ENCODE measurements around the gene SLC17A9.
"Not testable (repeated sequence)": the region's sequence is repeated elsewhere in the genome, so short reads cannot be mapped to it uniquely, and the experiment has no call there.

Gene SLC17A9

GRCh38 chr20:62920039-62920645, 32.4 kb upstream of the SLC17A9 start:
- no peak for DNase-seq (ENCODE audit: low read depth)

DNA sequence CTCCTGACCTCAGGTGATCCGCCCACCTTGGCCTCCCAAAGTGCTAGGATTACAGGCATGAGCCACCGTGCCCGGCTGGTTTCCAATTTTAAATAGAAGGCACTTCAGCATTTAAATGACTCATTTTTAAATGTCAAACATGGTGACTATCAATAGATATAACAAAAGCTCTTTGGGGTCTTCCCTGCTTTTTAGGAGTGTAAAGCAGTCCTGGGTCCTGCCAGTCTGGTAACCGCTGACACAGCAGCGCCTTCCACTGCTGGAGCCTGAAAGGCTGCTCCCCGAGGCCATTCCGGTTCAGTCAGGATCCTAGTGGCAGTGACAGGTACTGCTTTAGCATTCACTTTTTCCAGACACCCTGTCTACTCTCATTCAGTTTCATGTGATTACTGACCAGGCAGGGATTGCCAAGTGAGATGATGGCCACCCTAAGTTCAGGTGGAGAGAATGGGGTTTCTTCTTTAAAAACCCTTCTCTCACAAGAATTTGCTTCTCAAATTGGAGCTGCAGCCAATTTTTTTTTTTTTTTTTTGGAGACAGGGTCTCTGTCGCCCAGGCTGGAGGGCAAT, 31.3 kb upstream of the SLC17A9 start:
- DNase-seq (ENCODE audit: low read depth): peak; percentile 35

GRCh38 chr20:62922451-62922921, 30.0 kb upstream of the SLC17A9 start:
- DNase-seq (ENCODE audit: low read depth): peak; percentile 26

DNA sequence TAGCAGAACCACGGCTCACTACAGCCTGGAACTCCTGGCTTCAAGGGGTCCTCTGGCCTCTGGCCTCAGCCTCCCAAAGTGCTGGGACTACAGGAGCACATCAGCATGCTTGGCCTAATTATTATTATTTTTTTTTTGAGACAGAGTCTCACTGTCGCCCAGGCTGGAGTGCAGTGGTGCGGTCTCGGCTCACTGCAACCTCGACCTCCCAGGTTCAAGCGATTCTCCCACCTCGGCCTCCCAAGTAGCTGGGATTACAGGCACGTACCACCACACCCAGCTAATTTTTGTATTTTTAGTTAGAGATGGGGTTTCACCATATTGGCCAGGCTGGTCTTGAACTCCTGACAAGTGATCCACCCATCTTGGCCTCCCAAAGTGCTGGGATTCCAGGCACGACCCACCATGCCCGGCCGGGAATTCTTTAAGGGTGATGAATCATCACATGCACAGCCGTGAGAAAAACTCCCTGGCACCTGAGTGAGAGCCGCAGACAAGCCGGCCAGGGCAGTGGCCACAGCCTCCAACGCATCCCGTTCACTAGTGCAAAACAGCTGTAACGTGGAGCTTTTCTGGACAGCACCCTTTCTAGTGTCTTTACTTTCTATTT, 29.3 kb upstream of the SLC17A9 start:
- DNase-seq (ENCODE audit: low read depth): not testable (repeated sequence)

DNA sequence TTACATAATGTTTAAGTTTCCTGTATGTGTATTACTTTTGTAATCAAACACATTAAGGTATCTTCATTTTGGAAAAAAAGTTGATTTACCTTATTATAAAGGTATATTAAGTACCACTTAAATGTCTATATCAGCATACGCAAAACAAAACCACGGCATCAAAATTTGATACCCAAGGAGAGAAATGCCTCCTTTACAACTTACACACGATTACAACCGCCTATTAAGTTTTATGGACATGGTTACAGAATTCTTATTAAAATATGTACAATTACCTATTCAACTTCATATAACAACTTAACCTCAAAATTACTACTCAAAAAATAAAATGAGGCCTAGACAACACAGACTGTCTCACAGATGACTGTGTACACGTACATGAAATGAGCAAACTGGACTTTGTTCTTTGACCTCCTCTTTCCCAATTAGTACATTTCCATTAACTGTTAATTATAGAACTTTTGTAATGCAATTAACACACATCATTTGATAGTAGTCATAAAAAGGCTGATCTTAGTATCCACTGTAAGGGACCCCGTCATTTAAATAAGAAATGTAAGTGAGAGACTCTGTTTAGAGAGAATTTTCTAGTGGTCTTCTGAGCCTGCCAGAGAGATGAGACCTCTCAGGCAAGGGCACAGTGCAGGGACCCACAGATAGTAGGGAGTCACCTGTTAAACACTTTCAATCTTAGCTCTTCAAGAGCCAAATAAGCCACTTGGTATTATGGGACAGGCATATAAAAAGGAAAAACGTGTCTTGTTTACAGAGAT, 28.7 kb upstream of the SLC17A9 start:
- no peak for DNase-seq (ENCODE audit: low read depth)

GRCh38 chr20:62924442-62925075, 27.9 kb upstream of the SLC17A9 start:
- DNase-seq (ENCODE audit: low read depth): no peak

- no peak for DNase-seq (ENCODE audit: low read depth)
Observed at GRCh38 chr20:62925076-62925419, 27.5 kb upstream of the SLC17A9 start.

DNA sequence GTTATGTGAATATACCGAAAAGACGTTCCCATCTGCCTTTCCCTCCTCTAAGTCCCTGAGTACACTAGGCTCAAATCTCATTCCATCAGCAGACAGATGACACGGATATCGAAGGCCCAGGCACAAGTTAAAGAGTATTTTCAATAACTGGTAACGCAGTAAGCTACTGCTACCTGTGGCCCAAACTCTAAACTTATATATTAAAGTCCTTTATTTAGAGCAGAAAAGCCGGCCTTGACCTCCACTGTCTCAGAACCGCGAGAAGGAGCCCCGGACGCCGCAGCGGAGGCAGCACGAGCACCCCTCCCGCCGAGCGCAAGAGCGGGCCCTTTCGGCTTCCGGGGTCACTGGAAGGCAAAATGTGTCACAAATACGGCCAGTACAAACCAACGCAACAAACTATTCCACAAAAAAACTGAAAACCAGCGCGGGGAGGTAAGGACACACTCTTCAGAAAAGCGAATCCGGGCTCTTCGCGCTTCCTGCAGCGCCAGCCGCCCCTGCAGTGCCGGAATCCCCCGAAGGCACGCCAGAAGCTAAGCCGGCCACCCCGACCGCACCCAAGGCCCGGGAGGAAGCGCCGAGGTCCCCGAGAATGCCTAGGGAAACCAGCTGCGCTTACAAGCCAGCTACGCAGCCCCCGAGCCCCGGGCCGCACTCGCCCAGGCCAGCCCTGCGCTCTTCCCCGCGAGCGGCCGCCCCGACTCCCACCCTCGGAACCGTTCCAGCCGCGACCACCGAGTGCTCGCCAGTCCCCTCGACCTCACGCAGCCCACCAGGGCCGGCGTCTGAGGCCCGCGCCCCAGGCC, 26.9 kb upstream of the SLC17A9 start:
- DNase-seq (ENCODE audit: low read depth): peak; percentile 25

- peak; percentile 90 for DNase-seq (ENCODE audit: low read depth)
Observed at GRCh38 chr20:62926229-62927127, 26.0 kb upstream of the SLC17A9 start, which contains the start of gene DIDO1. Gene DIDO1 (minus strand): TSS chr20:62926505.

GRCh38 chr20:62927128-62927705, 25.3 kb upstream of the SLC17A9 start:
- DNase-seq (ENCODE audit: low read depth): no peak

- DNase-seq (ENCODE audit: low read depth): no peak
Observed at GRCh38 chr20:62928246-62928939, 24.1 kb upstream of the SLC17A9 start.

DNA sequence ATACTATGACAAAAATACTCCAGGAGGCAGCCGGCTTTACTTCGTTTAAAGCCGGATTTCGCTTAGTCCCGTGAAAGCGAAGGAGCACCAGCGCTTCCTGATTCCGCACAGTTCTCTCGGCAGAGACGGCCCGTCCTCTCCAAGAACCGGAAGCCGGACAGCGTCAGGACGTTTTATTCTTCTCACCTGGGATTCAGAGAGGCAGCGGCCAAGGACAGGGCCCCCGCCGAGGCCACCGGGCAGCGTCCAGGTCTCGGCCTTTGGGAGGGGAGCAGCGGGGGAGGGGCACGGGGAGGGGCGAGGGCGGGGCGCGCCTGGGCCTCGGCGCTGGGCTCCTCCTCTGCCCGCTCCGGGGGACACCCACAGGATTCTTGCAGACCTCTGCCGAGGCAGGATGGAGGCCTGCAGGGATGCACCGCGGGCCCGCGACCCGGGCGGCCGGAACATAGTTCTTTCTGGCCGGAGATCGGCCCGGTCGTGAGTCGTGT, 23.4 kb upstream of the SLC17A9 start:
- peak; percentile 51 for DNase-seq (ENCODE audit: low read depth)

DNA sequence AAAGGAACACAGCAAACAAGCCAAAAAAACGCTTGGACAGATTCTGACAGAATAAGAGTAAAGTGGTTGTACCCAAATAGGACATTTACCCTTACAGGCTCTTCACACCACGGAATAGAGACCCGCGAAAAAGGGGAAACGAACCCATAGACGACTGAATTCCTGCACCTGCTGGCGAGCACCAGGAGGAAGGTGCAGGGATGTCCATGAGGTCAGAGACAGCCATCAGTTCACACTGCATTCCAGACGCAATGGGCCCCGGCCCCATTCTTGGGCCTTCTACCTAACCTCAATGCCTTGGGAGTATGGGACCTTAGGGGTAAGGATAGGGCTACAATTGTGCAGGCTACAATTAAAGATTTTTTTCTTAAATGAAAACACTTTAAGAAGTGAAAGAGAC, 21.0 kb upstream of the SLC17A9 start:
- DNase-seq (ENCODE audit: low read depth): no peak

DNA sequence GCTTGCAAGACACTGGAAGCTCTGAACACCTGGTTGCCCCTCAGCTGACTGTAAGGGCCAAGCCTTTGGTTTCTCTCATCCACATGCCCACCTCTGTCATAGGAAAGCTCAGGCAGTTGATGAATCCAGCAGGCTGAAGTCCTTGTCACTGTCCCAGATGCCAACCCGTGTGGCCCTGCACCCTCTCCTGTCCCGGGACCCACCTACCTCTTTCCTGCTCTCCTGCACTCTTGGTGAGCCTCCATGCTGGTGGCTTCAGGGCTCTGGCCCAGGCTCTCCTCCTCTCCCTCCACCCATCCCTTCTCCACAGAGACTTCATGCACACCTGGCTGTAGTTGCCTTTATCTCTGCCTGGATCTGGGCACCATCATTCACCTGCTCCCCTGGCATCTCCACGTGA, 18.5 kb upstream of the SLC17A9 start:
- no peak for DNase-seq (ENCODE audit: low read depth)

- DNase-seq (ENCODE audit: low read depth): no peak
Observed at GRCh38 chr20:62935204-62935967, 17.1 kb upstream of the SLC17A9 start.

DNA sequence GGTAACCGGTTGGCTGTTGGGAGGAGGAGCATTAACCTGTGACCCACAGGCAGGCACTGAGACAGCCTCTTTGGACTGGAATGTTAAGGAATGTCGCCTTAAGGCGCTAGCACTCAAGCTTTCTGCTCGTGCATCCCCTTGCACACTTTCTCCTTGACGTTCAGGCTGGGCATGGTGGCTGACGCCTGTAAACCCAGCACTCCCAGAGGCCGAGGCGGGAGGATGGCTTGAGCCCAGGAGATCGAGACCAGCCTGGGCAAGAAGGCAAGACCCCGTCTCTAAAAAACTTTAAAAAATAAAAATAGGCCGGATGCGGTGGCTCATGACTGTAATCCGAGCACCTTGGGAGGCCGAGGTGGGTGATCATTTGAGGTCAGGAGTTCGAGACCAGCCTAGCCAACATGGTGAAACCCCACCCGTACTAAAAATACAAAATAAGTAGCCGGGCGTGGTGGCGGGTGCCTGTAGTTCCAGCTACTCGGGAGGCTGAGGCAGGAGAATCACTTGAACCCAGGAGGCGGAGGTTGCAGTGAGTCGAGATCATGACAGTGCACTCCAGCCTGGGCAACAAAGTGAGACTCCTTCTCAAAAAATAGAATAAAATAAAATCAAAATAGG, 16.4 kb upstream of the SLC17A9 start:
- DNase-seq (ENCODE audit: low read depth): no peak

- peak; percentile 96 for DNase-seq (ENCODE audit: low read depth)
Observed at GRCh38 chr20:62937268-62938104, 15.0 kb upstream of the SLC17A9 start.

Data from activated T-helper 1 cell treated with Interleukin-2 at 50 U/mL for 16 hours (primary cell).